ENCODE results near the gene VPS37C. TPM values are rescaled to one million over a fixed set of nuclear protein-coding genes. Genes with fewer than 3 reads are reported as not detected.

VPS37C gene
- total and polyA plus RNA-seq, 10 of the 15 experiments (the other 5 are each of a cell fraction or from before 2014, with no cell fraction given): 0.39 to 16.5 (median 7.8) TPM

GRCh38 chr11:61189933-61190332 is 28.7 kb upstream of the VPS37C start:
- ChIA-PET RAD21 (ENCODE audit: unreplicated experiment) (interaction anchor here (1.2 kb wide), 1 partner anchor 59 kb away, joined by 3 read pairs; no protein-coding TSS in a partner anchor), CTCF (interaction anchor here (0.6 to 3.9 kb wide), 4 partner anchors 31 to 619 kb away, joined by 3 to 72 read pairs (median 4); no protein-coding TSS in a partner anchor), POLR2A (interaction anchor here (0.7 kb wide), 1 partner anchor 194 kb away, joined by 4 read pairs; no protein-coding TSS in a partner anchor), SMC1A (ENCODE audit: uncharacterized antibody, unreplicated experiment) (interaction anchor here (0.5 to 4.1 kb wide), 4 partner anchors 61 to 415 kb away, joined by 3 to 44 read pairs (median 14); no protein-coding TSS in a partner anchor)
- Histone ChIP-seq H3K79me2 (ENCODE audit: control insufficient read depth, insufficient read depth, low read length) (no peaks in the 10 kb centered on the region), H3K9ac (ENCODE audit: control insufficient read depth, insufficient read depth, low read length) (no peak overlapping the region), H3K4me3 (no peak overlapping the region), H3K27ac (ENCODE audit: control insufficient read depth, insufficient read depth) (no peak overlapping the region), H3K4me1 (ENCODE audit: control insufficient read depth, insufficient read depth, low read length) (no peaks in the 10 kb centered on the region), H3K4me2 (ENCODE audit: control insufficient read depth, insufficient read depth) (no peak overlapping the region), H2AFZ (ENCODE audit: control insufficient read depth, low read depth, low read length) (no peak overlapping the region), H4K20me1 (ENCODE audit: control insufficient read depth, insufficient read depth) (no peaks in the 10 kb centered on the region), H3K9me3 (replicated peaks; ENCODE audit: control insufficient read depth, insufficient read depth, low read length) (no peaks in the 10 kb centered on the region), H3K27me3 (replicated peaks in 1 of 2; ENCODE audit: control insufficient read depth in 2 of 2, insufficient read depth in 2 of 2, low read length in 1 of 2) (no peaks in the 10 kb centered on the region), H3K36me3 (ENCODE audit: control insufficient read depth in 2 of 2, insufficient read depth in 2 of 2, low read length in 1 of 2) (no peaks in the 10 kb centered on the region)
- FAIRE-seq: no peak
- no peak for ATAC-seq
- WGBS (ENCODE audit: insufficient coverage, insufficient replicate concordance, low lambda C conversion rate, missing lambda C conversion rate): 33% methylated on average over 8 of the region's 8 CpGs
- no peak for DNase-seq (ENCODE audit: low read depth, low spot score)
- no peak for TF ChIP-seq CHD2 (IDR thresholded peaks at IDR 0.05; ENCODE audit: borderline replicate concordance, low read depth, low read length)
- TF ChIP-seq ZBED1 (IDR thresholded peaks at IDR 0.05; ENCODE audit: borderline replicate concordance): no peak
- BruUV-seq (replicated peaks): no TSS peak
- in situ Hi-C loops (cut with MboI): loop anchor here (5.0 kb wide), 1 partner anchor 77 kb away; no protein-coding TSS in a partner anchor
- intact Hi-C loops (cut with micrococcal nuclease; ENCODE audit: unreplicated experiment): no loop called here

GRCh38 chr11:61187505-61188130 is 26.4 kb upstream of the VPS37C start:
- SMC1A ChIA-PET (ENCODE audit: uncharacterized antibody, unreplicated experiment): interaction anchor here (0.7 to 4.1 kb wide), 27 partner anchors 9 to 412 kb away, joined by 3 to 44 read pairs (median 4); partner anchors contain the start of genes CD6 and TMEM109
- Histone ChIP-seq H4K20me1 (ENCODE audit: control insufficient read depth, insufficient read depth) (no peaks in the 10 kb centered on the region), H3K4me2 (ENCODE audit: control insufficient read depth, insufficient read depth) (no peak overlapping the region), H3K27ac (ENCODE audit: control insufficient read depth, insufficient read depth) (no peak overlapping the region), H3K36me3 (ENCODE audit: control insufficient read depth in 2 of 2, insufficient read depth in 2 of 2, low read length in 1 of 2) (no peaks in the 10 kb centered on the region), H3K4me3 (no peak overlapping the region), H3K9ac (ENCODE audit: control insufficient read depth, insufficient read depth, low read length) (no peak overlapping the region), H3K27me3 (replicated peaks in 1 of 2; ENCODE audit: control insufficient read depth in 2 of 2, insufficient read depth in 2 of 2, low read length in 1 of 2) (no peaks in the 10 kb centered on the region), H3K9me3 (replicated peaks; ENCODE audit: control insufficient read depth, insufficient read depth, low read length) (no peaks in the 10 kb centered on the region), H2AFZ (ENCODE audit: control insufficient read depth, low read depth, low read length) (no peak overlapping the region), H3K4me1 (ENCODE audit: control insufficient read depth, insufficient read depth, low read length) (no peaks in the 10 kb centered on the region), H3K79me2 (ENCODE audit: control insufficient read depth, insufficient read depth, low read length) (no peaks in the 10 kb centered on the region)
- POLR2A ChIA-PET: no interaction called here
- RAD21 ChIA-PET (ENCODE audit: unreplicated experiment): interaction anchor here (0.7 to 2.7 kb wide), 14 partner anchors 9 to 357 kb away, joined by 3 to 18 read pairs (median 4); partner anchors contain the start of genes TMEM109 and VPS37C
- BruUV-seq (replicated peaks): no TSS peak
- CTCF ChIA-PET: interaction anchor here (0.7 to 5.2 kb wide), 55 partner anchors 8 to 425 kb away, joined by 3 to 72 read pairs (median 4); partner anchors contain the start of genes TMEM109 and VPS37C
- ATAC-seq (peak; percentile 97), FAIRE-seq (peak; percentile 94), DNase-seq (ENCODE audit: low read depth, low spot score) (peak; percentile 60)
- in situ Hi-C loops (cut with MboI) (no loop called here), intact Hi-C loops (cut with micrococcal nuclease; ENCODE audit: unreplicated experiment) (loop anchor here (1.0 kb wide), 3 partner anchors 58 to 356 kb away; no protein-coding TSS in a partner anchor)
- WGBS (ENCODE audit: insufficient coverage, insufficient replicate concordance, low lambda C conversion rate, missing lambda C conversion rate): 48% methylated on average over 11 of the region's 11 CpGs
- TF ChIP-seq, protein P1, sequence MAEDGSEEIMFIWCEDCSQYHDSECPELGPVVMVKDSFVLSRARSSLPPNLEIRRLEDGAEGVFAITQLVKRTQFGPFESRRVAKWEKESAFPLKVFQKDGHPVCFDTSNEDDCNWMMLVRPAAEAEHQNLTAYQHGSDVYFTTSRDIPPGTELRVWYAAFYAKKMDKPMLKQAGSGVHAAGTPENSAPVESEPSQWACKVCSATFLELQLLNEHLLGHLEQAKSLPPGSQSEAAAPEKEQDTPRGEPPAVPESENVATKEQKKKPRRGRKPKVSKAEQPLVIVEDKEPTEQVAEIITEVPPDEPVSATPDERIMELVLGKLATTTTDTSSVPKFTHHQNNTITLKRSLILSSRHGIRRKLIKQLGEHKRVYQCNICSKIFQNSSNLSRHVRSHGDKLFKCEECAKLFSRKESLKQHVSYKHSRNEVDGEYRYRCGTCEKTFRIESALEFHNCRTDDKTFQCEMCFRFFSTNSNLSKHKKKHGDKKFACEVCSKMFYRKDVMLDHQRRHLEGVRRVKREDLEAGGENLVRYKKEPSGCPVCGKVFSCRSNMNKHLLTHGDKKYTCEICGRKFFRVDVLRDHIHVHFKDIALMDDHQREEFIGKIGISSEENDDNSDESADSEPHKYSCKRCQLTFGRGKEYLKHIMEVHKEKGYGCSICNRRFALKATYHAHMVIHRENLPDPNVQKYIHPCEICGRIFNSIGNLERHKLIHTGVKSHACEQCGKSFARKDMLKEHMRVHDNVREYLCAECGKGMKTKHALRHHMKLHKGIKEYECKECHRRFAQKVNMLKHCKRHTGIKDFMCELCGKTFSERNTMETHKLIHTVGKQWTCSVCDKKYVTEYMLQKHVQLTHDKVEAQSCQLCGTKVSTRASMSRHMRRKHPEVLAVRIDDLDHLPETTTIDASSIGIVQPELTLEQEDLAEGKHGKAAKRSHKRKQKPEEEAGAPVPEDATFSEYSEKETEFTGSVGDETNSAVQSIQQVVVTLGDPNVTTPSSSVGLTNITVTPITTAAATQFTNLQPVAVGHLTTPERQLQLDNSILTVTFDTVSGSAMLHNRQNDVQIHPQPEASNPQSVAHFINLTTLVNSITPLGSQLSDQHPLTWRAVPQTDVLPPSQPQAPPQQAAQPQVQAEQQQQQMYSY (CRISPR knock-in tag; IDR thresholded peaks at IDR 0.05): no peak
- no peak for TF ChIP-seq RFX5 (IDR thresholded peaks at IDR 0.05; ENCODE audit: low read depth, low read length)
- TF ChIP-seq NR2C2 (IDR thresholded peaks at IDR 0.05; ENCODE audit: borderline replicate concordance, control insufficient read depth, insufficient read length, low read depth): no peak
- TF ChIP-seq, protein P2, sequence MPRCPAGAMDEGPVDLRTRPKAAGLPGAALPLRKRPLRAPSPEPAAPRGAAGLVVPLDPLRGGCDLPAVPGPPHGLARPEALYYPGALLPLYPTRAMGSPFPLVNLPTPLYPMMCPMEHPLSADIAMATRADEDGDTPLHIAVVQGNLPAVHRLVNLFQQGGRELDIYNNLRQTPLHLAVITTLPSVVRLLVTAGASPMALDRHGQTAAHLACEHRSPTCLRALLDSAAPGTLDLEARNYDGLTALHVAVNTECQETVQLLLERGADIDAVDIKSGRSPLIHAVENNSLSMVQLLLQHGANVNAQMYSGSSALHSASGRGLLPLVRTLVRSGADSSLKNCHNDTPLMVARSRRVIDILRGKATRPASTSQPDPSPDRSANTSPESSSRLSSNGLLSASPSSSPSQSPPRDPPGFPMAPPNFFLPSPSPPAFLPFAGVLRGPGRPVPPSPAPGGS (IDR thresholded peaks at IDR 0.05; ENCODE audit: borderline replicate concordance, insufficient read depth, low read depth, low read length, poor library complexity, severe bottlenecking): no peak
- TF ChIP-seq SKIL (IDR thresholded peaks at IDR 0.05; ENCODE audit: low read depth, poor library complexity, severe bottlenecking): peak; percentile 26

Data from GM12878 (cell line).